Measurements from ENCODE around the gene SHROOM2. TPM values are rescaled to one million over a fixed set of nuclear protein-coding genes. Genes with fewer than 3 reads are reported as not detected.

SHROOM2 gene
- total RNA-seq, 1 donor from 2014 or later, result 6.9 TPM

- no peak for DNase-seq (ENCODE audit: low read depth, low spot score)
Measured at GRCh38 chrX:9895225-9895912, 109.1 kb downstream of the SHROOM2 start.

- no peak for DNase-seq (ENCODE audit: low read depth, low spot score)
Measured at GRCh38 chrX:9897761-9898161, 111.5 kb downstream of the SHROOM2 start.

DNA sequence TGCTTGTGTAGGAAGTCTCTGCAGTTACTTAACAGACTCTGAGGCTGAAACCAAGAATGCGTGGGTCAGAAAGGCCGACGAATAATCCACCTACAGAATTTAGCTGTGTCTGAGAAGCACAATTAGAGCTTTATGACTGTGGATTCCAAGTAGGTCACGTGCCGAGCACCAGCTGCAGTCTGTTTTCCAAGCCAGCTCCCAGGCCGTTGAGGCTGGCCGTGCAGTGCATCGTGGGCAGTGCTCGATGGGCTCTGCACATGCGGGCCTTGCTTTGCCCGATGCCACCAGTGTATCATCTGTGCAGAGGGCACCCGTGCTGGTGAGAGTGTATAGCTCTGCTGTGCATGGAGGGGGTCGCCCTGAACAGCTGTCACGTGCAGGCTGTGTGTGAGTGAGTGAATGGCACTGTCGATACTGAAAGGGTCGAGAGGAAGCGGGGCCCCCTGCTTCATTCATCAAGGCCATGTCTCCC, 113.4 kb downstream of the SHROOM2 start:
- DNase-seq (ENCODE audit: low read depth, low spot score), result no peak

DNA sequence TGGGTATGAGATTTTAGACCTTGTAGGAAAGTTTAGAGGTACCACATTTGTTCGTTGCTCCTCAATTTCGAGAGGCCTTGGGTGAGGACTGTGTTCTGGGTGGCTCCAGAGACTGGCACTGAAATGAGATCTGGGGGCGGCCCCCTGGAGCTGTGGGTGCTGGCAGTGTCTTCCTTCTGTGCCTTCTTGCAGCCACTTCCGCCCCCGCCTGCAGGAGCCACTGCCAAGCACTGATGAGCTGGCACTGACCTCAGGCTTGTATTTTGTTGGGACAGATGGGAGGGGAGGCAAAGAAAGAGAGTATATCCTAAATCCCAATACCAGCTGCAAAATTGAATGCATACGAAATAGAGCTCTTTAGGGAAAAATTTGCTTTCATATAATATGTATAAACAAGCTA, 116.4 kb downstream of the SHROOM2 start:
- no peak for DNase-seq (ENCODE audit: low read depth, low spot score)

DNA sequence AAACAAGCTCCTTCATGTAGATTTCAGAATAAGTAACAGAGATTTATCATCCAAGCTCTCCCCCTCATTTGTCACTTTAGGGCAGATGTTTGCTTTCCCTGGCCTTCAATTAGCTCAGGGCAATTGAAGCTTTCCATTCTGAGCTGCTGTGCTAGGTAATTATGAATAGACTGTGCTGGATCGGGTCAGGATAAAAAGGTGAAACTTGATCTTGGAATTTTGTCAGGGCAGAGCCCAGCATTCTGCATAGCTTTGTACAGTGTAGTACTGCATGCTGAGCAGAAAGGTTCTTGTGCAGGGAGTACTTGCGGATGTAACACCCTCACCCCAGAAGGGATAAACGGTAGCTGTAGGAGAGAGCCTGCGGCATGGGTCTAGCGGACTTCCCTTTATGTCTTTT, 116.9 kb downstream of the SHROOM2 start:
- DNase-seq (ENCODE audit: low read depth, low spot score), result no peak

GRCh38 chrX:9905288-9905687, 119.1 kb downstream of the SHROOM2 start:
- no peak for DNase-seq (ENCODE audit: low read depth, low spot score)

- no peak for DNase-seq (ENCODE audit: low read depth, low spot score)
Measured at GRCh38 chrX:9905721-9906120, 119.5 kb downstream of the SHROOM2 start.

DNA sequence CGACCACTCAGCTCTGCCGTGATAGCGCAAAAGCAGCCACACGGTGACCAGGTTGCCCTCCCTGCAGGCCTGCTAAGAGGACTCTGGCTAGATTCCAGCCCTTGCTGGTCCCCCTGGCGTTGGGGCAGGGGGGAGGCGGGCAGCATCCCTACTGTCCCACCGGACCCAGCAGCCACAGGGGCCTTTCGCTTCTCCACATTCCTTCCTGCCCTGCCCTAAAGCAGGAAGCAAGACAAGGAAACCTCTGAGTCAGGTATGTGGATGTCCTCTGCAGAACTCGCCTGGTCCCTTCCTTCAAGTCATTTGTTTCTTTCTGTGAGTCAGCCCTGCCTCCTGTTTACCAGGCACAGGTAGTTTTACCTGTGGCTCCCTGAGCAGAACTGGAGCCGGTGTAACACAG, 120.7 kb downstream of the SHROOM2 start:
- DNase-seq (ENCODE audit: low read depth, low spot score), result no peak

DNA sequence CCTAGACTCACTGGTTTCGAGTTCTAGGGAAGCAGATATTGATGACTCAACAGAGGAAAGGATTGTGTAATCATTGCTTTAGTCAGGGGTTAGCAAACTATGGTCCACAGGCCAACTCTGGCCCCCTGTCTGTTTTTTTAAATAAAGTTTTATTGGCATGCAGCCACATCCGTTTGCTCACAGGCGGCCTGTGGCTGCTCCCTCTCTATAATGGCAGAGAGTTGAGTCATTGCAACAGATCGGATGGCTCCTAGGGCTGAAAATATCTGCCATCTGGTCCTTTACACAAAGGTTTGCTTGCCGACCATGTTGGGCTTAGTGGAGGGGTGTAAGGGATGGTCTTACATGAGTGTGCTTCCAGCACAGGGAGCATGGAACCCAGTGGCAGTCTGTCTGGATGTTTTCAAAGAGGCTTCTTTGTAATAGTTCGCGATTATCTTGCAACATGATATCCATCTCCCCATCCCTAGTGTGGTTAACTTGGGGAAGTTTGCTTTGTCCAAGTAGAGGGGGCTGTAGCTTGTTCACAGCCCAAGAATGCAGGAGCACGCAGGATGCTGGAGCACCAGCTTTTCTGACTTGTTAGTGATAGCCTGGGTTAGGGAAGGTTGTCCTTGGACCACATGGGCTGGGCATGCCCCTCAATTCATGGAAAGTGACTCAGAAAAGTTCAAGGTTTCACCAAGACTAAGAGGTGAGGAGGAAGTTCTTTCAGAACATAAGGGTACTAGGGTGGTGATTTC, 121.6 kb downstream of the SHROOM2 start:
- no peak for DNase-seq (ENCODE audit: low read depth, low spot score)

GRCh38 chrX:9909254-9909653, 123.0 kb downstream of the SHROOM2 start:
- DNase-seq (ENCODE audit: low read depth, low spot score), result no peak

- DNase-seq (ENCODE audit: low read depth, low spot score), result peak; percentile 8
Measured at GRCh38 chrX:9911487-9911886, 125.3 kb downstream of the SHROOM2 start.

GRCh38 chrX:9912351-9913145, 126.3 kb downstream of the SHROOM2 start:
- no peak for DNase-seq (ENCODE audit: low read depth, low spot score)

DNA sequence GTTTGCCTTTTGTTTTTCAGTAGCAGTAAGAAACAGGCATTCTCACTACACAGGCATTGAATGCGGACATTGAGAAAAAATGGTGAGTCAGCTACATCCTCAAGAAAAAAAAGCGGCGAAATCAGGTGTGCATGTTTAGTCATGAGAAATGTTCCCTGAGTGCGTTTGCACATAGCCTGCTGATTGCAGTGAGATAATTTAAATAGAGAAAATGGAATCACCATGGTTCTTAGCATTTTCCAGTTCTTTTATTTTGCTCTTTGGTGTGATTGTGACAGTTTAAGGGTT, 126.9 kb downstream of the SHROOM2 start:
- no peak for DNase-seq (ENCODE audit: low read depth, low spot score)

GRCh38 chrX:9917861-9918260, 131.6 kb downstream of the SHROOM2 start:
- no peak for DNase-seq (ENCODE audit: low read depth, low spot score)

GRCh38 chrX:9919632-9920172, 133.5 kb downstream of the SHROOM2 start:
- no peak for DNase-seq (ENCODE audit: low read depth, low spot score)

GRCh38 chrX:9921407-9921806, 135.2 kb downstream of the SHROOM2 start:
- no peak for DNase-seq (ENCODE audit: low read depth, low spot score)

- DNase-seq (ENCODE audit: low read depth, low spot score), result peak; percentile 20
Measured at GRCh38 chrX:9923357-9923756, 137.1 kb downstream of the SHROOM2 start.

DNA sequence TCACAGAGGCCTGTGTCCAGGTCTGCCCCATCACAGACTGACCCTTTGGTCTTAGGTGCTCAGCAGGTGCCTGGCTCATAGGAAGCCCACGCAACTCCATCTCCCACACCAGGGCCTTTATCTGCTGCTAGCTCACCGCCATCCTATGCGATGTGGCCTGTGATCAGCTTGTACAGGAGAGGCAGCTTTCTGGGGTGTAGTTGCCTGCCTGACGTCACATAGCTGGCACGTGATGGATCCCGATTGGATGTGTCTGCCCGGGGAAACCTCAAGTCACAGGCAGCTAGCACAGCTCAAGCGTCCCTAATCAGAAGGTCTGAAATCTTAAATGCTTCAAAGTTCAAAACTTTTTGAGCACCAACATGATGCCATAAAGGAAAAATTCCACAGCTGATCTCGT, 139.8 kb downstream of the SHROOM2 start:
- no peak for DNase-seq (ENCODE audit: low read depth, low spot score)

GRCh38 chrX:9927698-9928482, 141.7 kb downstream of the SHROOM2 start:
- no peak for DNase-seq (ENCODE audit: low read depth, low spot score)

- DNase-seq (ENCODE audit: low read depth, low spot score), result no peak
Measured at GRCh38 chrX:9935436-9935835, 149.2 kb downstream of the SHROOM2 start.

GRCh38 chrX:9937761-9938160, 151.5 kb downstream of the SHROOM2 start:
- no peak for DNase-seq (ENCODE audit: low read depth, low spot score)
